ENCODE measurements around the gene APRT.

APRT gene

DNA sequence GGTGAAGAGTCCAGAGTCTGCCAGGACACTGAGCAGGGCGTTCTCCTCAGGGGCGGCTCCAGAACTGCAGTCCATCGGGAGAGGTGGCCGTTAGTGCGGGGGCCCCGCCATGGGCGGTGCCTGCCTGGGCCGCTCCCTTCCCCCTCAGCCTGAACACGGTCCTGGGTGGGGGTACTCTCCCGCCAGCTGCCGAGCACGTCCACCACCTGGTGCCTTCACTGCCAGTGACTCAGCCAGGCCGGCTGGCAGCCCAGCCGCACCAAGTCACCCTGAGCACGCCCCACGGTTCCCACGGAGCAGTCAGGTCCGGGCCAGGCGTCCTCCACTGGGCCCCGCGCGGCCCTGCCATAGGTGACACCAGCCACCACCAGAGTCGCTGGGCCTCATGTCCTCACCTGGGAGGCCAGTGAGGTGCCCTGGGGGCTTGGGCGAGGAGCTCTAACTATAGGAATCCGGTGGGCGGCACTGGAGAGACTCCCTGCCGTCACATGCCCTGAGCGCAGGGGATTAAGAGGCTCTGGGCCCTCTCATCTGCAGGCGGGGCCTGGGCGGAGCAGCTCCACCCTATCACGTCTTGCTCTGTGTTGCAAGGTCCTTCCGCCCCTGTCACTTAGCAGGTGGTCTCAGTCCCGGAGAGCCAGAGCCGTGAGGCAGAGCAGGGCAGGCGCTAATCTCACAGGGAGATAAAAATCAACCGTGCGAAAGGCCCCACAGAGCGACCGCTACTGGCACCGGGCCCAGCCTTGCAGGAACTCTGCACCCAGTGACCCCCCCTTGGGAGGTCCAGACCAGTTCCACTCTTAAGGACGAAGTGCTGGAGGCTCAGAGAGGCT, 41.1 kb downstream of the APRT start:
- H3K27me3 ChIP-seq (ENCODE audit: low read depth), result no peaks in the 10 kb centered on the region
- no peaks in the 10 kb centered on the region for H3K9me3 ChIP-seq
- no peak overlapping the region; the same call in 1 of the 2 replicates for H3K4me3 ChIP-seq
- peaks cover 5% of the 10 kb centered on the region for H3K36me3 ChIP-seq (replicated peaks)
- DNase-seq (ENCODE audit: low spot score in 2 of 2), result peak; percentile 93 to 97
- H3K4me1 ChIP-seq, result peaks cover 22% of the 10 kb centered on the region
- in situ Hi-C loops (cut with MboI; ENCODE audit: low sequenced_read_pairs), result no loop called here

DNA sequence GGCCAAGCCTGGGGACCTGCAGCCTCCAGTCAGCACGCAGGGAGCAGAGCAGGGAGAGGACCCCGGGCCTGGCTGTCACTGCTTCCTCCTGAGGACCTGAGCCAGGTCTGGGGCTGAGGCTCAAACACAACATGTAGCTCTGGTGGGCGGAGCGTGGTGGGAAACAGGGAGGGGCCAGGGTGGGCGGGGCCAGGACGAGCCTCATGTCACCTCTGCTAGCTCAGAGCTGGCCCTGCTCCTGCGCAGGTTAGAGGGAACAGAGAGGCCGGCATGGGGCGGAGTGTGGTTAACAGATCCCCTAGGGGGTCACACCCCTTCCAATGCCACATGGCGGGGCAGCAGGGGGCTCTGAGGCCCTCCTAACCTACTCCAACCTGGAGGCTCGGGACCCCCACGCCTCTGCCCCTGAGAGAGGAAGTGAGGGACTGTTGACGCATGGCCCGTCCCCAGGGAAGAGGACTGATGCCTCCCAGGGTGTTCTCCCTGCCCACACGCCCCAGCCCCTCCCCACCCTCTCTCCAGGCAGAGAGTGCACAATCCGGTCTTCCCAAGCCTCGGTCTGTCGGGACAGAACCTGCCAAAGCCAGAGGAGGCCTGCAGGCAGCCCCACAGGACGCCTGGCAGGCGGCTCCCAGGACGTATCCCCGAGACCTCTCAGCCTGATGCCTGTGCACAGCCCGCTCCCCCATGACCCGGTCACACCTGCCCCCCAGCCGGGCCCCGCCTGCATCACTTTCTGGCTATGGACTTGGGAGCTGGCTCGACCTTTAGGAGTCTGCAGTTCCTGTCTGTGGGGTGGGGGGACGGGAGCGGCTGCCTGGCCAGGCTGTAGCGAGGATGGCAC, 41.9 kb downstream of the APRT start:
- no peak overlapping the region for H3K4me3 ChIP-seq
- H3K27me3 ChIP-seq (ENCODE audit: low read depth), result no peaks in the 10 kb centered on the region
- peaks cover 22% of the 10 kb centered on the region for H3K4me1 ChIP-seq
- peak in 1 of 2 experiments; percentile 65 for DNase-seq (ENCODE audit: low spot score in 2 of 2)
- H3K36me3 ChIP-seq (replicated peaks), result peaks cover 5% of the 10 kb centered on the region
- in situ Hi-C loops (cut with MboI; ENCODE audit: low sequenced_read_pairs), result no loop called here
- no peaks in the 10 kb centered on the region for H3K9me3 ChIP-seq

DNA sequence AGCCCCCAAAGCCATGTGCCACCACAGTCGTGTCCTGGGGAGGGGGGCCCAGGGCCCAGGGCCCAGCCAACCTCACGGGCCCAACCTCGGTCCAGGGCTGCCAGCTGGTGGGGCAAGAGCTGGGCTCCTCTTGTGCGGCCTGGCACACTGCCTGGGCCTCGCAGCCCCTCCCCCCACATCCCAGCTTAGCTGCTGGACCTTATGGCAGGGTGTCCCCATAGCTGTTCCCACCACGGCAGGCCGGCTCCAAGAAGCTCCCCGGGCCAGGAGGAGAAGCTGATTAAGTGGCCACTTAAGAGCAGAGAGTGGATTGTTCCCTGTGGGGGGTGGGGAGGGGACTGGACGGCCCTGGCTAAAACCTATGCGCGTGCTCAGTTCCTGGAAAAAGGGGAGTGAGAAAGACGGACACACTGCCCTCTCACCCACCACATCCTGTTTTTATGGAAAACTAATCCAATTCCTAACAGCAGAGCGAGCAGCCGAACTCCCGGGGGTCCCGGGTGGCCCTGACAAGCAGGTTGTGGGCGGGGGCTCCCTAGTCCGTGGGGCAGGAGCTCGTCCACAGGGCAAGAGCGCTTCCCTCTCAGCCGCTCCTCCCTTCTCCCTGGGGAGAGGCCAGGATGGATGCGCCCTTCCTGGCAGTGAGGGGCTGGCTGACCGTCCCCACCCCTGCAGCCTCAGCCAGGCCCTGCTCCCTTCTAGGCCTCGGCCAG, 43.5 kb downstream of the APRT start:
- no peaks in the 10 kb centered on the region for H3K27me3 ChIP-seq (ENCODE audit: low read depth)
- peaks cover 9% of the 10 kb centered on the region for H3K36me3 ChIP-seq (replicated peaks)
- DNase-seq (ENCODE audit: low spot score in 2 of 2), result no peak
- H3K4me3 ChIP-seq, result no peak overlapping the region
- H3K4me1 ChIP-seq, result peaks cover 21% of the 10 kb centered on the region
- in situ Hi-C loops (cut with MboI; ENCODE audit: low sequenced_read_pairs), result no loop called here
- no peaks in the 10 kb centered on the region for H3K9me3 ChIP-seq

DNA sequence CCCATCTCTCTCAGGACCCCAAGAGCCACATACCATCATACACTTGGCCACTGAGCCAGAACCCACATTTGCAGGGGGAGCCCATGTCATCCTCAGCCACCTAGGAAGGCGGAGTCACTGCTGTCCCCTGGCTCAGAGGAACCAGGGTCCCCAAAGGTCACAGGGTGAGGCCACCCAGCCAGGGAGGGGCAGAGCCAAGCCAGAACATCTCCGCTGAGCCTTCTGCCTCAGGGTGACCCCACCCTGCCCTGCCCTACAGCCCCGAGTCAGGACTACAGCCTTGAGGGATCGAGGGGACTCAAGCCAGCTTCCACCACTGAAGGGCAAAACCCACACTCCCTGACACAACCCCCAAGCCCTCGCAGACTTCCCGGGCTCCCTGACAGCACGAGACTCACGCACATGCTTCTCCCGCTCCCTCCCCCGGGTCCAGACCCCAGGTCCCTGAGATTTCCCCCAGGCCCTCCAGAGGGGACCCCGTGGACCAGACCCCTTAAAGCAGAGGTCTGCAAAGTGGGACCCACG, 44.1 kb downstream of the APRT start:
- Histone ChIP-seq H3K4me3 (no peak overlapping the region), H3K9me3 (no peaks in the 10 kb centered on the region), H3K36me3 (replicated peaks) (peaks cover 9% of the 10 kb centered on the region), H3K4me1 (peaks cover 21% of the 10 kb centered on the region), H3K27me3 (ENCODE audit: low read depth) (no peaks in the 10 kb centered on the region)
- in situ Hi-C loops (cut with MboI; ENCODE audit: low sequenced_read_pairs), result no loop called here
- DNase-seq (ENCODE audit: low spot score in 2 of 2), result no peak

DNA sequence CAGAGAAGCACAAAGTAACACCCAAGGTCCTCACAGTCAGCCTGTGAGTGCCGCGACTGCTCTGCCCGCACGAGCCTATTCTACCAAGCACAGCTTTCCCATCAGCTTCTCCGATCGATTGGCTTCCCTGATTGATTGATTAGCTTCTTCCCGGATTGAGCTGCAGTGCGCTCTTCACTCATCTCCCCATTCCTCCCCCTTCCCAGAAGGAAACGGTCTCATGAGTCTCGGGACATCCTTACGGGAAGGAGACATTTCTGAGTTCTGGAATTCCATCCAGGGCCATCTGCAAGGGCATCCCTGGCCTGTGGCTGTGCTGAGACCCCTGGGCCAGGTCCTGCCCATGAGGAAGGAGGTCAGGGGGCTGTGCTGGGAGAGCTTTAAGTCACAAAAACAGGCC, 44.8 kb downstream of the APRT start:
- in situ Hi-C loops (cut with MboI; ENCODE audit: low sequenced_read_pairs), result no loop called here
- H3K27me3 ChIP-seq (ENCODE audit: low read depth), result no peaks in the 10 kb centered on the region
- peaks cover 9% of the 10 kb centered on the region for H3K36me3 ChIP-seq (replicated peaks)
- H3K4me1 ChIP-seq, result peaks cover 21% of the 10 kb centered on the region
- H3K9me3 ChIP-seq, result no peaks in the 10 kb centered on the region
- H3K4me3 ChIP-seq, result no peak overlapping the region
- no peak for DNase-seq (ENCODE audit: low spot score in 2 of 2)

DNA sequence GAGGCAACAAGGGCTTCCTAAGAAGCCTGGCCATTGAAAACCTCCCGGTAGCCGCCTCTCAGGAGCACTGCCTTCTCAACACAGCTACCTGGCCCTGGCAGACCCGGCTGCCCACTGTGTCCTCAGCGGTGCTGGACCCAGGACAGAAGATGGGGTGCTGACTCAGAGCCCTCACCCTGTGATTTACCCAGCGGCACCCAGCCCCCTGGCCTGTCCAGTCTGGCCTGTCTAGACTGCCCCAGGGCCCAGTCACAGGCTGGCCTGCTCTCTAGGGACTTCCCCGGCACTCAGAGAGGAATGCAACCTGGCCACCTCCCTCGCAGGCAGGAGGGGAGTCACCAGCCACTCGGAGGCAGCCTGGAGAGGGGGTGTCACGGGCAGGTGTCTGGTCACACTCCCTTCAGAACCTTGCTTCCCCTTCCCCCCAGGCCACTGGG, 46.8 kb downstream of the APRT start:
- no peaks in the 10 kb centered on the region for H3K9me3 ChIP-seq
- no peak for DNase-seq (ENCODE audit: low spot score in 2 of 2)
- peaks cover 9% of the 10 kb centered on the region for H3K36me3 ChIP-seq (replicated peaks)
- in situ Hi-C loops (cut with MboI; ENCODE audit: low sequenced_read_pairs), result no loop called here
- peaks cover 5% of the 10 kb centered on the region for H3K4me1 ChIP-seq
- H3K27me3 ChIP-seq (ENCODE audit: low read depth), result no peaks in the 10 kb centered on the region
- H3K4me3 ChIP-seq, result no peak overlapping the region

DNA sequence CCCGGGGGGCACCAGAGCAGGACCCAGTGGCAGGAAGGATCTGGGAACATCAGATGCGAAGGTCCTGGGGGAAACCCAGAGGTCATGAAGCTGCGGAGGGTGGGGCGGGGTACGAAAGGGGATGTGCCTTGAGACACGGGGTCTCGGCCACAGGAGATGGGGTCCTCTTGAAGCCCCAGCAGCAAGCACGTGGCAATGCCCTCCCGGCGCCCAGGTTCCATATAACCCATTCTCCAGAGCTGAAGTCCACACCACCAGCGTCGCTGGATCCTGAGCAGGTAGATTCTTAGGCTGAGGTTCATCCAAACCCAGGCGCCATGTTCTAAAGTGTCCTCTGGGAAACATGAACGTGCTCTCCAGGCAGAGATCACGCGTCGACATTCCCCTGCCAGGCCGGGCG, 47.6 kb downstream of the APRT start:
- Histone ChIP-seq H3K9me3 (no peaks in the 10 kb centered on the region), H3K4me1 (peaks cover 2% of the 10 kb centered on the region; the same call in 1 of the 2 replicates), H3K27me3 (ENCODE audit: low read depth) (no peaks in the 10 kb centered on the region), H3K36me3 (replicated peaks) (peaks cover 9% of the 10 kb centered on the region), H3K4me3 (no peak overlapping the region)
- in situ Hi-C loops (cut with MboI; ENCODE audit: low sequenced_read_pairs), result no loop called here
- DNase-seq (ENCODE audit: low spot score in 2 of 2), result no peak

DNA sequence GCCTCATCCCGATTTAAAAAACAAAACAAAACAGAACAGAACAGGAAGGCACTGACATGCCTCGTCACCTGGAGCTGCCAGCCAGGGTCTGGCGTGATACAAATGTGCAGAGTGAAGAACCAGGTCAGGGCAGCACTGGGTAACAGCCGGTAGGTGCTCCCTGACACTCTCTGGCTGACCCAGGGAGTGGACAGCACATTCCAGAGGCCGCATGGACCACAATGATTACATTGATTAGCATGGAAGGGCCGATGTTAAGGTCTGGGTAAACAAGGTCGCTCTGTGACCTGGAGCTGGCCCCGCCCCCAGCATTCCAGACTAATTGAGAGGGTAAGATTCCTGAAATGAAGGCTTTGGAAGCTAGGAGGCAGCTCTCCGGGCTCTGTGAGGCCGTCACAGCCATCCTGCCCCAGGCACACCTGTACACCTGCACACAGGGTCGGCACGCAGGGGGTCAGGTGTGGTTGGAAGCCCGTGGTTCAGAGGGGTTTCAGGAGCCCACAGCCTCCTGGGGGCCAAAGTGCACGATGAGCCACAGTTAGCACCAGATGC, 48.1 kb downstream of the APRT start:
- Histone ChIP-seq H3K27me3 (ENCODE audit: low read depth) (no peaks in the 10 kb centered on the region), H3K36me3 (replicated peaks) (peaks cover 9% of the 10 kb centered on the region; the same call in 1 of the 2 replicates), H3K4me1 (peaks cover 2% of the 10 kb centered on the region; the same call in 1 of the 2 replicates), H3K4me3 (no peak overlapping the region), H3K9me3 (no peaks in the 10 kb centered on the region)
- peak in 1 of 2 experiments; percentile 54 for DNase-seq (ENCODE audit: low spot score in 2 of 2)
- in situ Hi-C loops (cut with MboI; ENCODE audit: low sequenced_read_pairs), result no loop called here

DNA sequence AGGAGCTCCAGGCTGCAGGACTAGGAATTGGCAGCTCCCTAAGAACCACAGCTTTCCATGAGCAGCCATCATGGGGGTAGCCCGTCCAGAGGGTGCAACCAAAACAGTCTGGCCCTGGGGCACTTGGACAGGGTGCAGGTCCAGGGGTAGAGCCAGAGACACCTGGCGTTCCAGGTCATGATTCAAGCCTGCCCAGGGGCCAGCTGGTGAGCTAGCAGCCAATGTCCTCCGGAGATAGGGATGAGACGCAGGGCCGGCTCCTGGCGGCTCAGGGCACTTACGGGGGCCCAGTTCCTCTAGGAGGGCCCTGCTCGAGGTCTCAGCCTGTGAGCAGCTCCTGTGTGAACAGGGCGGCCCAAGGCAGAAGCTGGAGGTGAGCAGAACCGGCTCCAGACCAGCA, 48.8 kb downstream of the APRT start:
- Histone ChIP-seq H3K4me1 (peaks cover 2% of the 10 kb centered on the region; the same call in 1 of the 2 replicates), H3K9me3 (no peaks in the 10 kb centered on the region), H3K27me3 (ENCODE audit: low read depth) (no peaks in the 10 kb centered on the region), H3K4me3 (no peak overlapping the region), H3K36me3 (replicated peaks) (peaks cover 9% of the 10 kb centered on the region; the same call in 1 of the 2 replicates)
- DNase-seq (ENCODE audit: low spot score in 2 of 2), result no peak
- in situ Hi-C loops (cut with MboI; ENCODE audit: low sequenced_read_pairs), result no loop called here

DNA sequence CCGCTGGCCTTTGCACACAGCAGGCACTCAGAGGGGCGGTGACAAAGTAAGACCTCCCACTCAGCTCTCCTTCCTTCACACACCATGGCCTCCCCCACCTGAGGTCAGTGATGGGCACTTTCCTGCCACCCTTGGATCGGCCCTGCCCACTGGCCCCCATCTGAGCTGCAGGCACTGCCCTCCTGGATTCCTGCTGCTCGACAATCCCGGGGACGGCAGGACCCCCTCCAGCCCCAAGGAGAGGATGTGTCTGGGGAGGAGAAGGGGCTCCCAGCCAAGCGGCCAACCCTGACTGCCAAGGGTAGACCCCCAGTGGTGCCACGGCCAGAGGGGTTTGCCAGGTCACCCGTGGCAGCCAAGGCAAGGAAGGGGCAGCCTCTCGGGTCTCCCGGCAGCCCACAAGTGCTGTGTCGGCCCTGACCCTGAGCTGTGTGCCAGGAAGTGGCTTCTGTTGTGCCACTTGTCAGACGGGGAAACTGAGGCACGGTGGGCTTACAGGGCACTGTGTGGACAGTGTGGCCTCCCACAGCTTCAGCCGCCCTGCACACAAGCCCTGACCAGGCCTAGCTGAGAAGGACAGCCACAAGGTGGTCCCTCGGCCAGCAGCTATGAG, 49.4 kb downstream of the APRT start:
- in situ Hi-C loops (cut with MboI; ENCODE audit: low sequenced_read_pairs), result no loop called here
- Histone ChIP-seq H3K36me3 (replicated peaks) (peaks cover 9% of the 10 kb centered on the region; the same call in 1 of the 2 replicates), H3K4me1 (peaks cover 2% of the 10 kb centered on the region; the same call in 1 of the 2 replicates), H3K4me3 (no peak overlapping the region), H3K9me3 (no peaks in the 10 kb centered on the region), H3K27me3 (ENCODE audit: low read depth) (no peaks in the 10 kb centered on the region)
- no peak for DNase-seq (ENCODE audit: low spot score in 2 of 2)

DNA sequence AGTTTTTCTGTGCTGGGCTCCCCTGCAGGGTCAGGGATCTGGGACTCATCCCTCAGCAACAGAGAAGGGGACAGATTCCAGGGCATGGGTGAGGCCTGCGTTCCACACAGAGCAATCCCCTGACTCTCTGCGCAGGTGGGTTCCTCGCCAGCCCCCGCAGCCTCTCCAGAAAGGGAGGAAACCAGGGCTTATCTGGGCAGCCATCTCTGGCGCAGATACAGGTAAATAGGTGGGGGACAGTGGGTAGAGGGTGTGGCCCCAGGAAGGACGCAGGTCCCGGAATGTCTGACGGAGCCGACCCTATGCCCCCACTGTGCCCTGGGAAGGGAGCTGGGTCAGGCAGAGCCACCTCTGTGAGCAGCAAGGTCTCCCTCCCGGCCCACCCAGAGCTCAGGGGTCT, 49.9 kb downstream of the APRT start:
- no peaks in the 10 kb centered on the region for H3K27me3 ChIP-seq (ENCODE audit: low read depth)
- peaks cover 2% of the 10 kb centered on the region; the same call in 1 of the 2 replicates for H3K4me1 ChIP-seq
- in situ Hi-C loops (cut with MboI; ENCODE audit: low sequenced_read_pairs), result no loop called here
- H3K9me3 ChIP-seq, result no peaks in the 10 kb centered on the region
- no peak overlapping the region for H3K4me3 ChIP-seq
- DNase-seq (ENCODE audit: low spot score in 2 of 2), result no peak
- peaks cover 9% of the 10 kb centered on the region; the same call in 1 of the 2 replicates for H3K36me3 ChIP-seq (replicated peaks)

DNA sequence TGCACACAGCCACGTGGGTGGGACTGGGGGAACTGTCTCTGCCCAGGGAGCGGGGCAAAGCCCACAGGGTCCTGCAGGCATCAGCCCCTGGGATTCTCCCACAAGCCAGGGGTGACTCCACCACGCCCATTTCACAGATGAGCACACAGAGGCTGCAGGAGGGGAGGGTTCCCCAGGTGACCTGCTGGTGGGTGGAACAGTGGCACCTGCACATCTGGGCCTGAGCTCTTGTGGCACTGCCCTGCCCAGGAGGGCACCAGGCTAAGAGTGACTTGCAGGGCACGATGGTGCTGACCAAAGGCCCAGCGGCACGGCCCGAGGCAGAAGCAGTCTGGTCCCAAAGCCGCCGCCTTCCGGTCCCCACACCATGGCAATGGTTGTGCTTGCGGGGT, 50.6 kb downstream of the APRT start:
- H3K36me3 ChIP-seq (replicated peaks), result peaks cover 9% of the 10 kb centered on the region; the same call in 1 of the 2 replicates
- H3K27me3 ChIP-seq (ENCODE audit: low read depth), result no peaks in the 10 kb centered on the region
- no peak for DNase-seq (ENCODE audit: low spot score in 2 of 2)
- H3K9me3 ChIP-seq, result no peaks in the 10 kb centered on the region
- no peak overlapping the region for H3K4me3 ChIP-seq
- in situ Hi-C loops (cut with MboI; ENCODE audit: low sequenced_read_pairs), result no loop called here
- H3K4me1 ChIP-seq, result peaks cover 2% of the 10 kb centered on the region; the same call in 1 of the 2 replicates
